ENCODE data around the gene SLC4A4.

The SLC4A4 gene

DNA sequence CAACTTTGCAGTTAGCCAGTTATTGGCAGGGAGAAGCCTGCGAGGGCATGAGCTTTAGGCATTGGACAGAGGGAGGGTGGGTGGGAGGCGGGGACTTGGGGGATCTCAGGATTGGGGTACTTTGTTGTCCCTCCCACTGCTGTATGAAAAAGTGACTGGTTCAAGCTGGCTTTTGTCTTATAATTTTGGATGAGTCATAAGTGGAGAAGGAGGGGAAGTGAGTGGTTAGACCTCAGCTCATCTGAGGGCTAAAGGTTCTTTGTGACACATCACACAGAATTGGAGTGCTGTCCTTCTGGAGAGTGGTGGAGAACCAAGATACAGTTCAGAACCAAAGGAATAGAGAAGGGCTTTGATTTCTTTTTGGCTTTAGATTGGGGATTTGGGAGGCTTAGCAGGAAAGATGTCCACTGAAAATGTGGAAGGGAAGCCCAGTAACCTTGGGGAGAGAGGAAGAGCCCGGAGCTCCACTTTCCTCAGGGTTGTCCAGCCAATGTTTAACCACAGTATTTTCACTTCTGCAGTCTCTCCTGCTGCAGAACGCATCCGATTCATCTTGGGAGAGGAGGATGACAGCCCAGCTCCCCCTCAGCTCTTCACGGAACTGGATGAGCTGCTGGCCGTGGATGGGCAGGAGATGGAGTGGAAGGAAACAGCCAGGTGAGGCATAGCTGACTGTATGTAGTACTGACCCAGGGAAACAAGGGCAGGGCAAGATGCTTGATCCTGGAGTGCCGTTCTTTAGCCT, at the start of gene SLC4A4:
Gene SLC4A4, plus strand, starts transcription at position 175 of the 748 bp plus-strand sequence.
- FAIRE-seq, result no peak

DNA sequence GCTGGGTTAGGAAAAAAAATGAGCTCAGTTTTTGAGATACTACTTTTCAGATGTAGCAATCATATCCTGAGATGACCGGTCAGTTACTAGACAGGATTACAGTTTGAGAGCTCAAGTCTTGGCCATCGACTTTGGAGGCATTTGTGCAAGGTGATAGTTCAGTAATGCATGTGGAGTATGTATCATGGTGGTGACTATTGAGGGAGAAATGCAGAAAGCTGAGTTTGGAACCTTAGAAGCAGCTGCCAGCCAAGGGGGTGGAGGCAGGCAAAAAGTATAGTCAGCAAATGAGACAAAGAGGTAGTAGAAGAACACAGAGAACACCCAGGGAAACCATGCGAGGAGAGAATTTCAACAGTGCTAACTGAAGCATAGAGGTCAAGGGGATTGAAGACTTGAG, 48.7 kb upstream of the SLC4A4 start:
- no peak for FAIRE-seq

GRCh38 chr4:71290476-71290875, 48.3 kb upstream of the SLC4A4 start:
- no peak for FAIRE-seq

DNA sequence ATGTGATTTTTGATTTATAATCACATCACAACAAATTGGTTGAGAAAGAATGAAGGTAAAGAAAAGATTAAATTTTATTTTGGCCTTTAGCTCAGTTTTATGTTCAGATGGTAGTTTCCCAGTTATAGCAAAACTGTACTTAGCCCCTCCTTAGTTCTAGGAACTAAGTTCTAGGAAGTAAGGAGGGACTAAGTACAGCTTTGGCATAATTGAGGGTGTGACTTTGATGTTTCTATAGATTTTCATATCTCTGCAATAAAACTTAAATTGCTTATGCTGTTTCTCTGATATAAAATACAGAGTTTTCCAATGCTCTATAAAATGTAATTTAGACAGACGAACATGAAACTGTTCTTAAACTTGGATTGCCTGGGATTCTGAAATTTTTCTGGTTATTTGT, 46.6 kb upstream of the SLC4A4 start:
- FAIRE-seq, result no peak

- FAIRE-seq, result no peak
Measured at GRCh38 chr4:71293705-71294104, 45.1 kb upstream of the SLC4A4 start.

GRCh38 chr4:71294301-71294700, 44.5 kb upstream of the SLC4A4 start:
- no peak for FAIRE-seq

GRCh38 chr4:71296945-71297344, 41.9 kb upstream of the SLC4A4 start:
- no peak for FAIRE-seq

DNA sequence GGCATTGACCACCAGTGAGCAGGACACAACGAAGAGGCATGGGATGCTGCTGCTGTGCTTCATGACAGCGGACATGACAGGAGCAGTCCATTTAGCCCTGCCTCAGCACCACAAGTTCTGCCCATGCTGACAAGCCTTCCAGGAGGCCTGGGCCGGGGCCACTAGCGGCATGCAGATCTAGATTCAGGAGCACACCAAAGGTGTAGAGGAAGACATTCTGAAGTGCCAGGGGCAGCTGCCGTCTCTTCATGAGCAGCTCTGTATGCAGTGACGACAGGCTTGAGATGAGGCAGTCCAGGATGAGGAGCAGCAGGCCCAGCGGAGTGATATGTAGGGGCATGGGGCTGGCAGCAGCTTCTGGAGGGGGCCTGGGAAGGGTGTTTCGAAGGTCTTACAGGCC, 38.5 kb upstream of the SLC4A4 start:
- no peak for FAIRE-seq

- no peak for FAIRE-seq
Measured at GRCh38 chr4:71300964-71301363, 37.9 kb upstream of the SLC4A4 start.

- no peak for FAIRE-seq
Measured at GRCh38 chr4:71303287-71303686, 35.5 kb upstream of the SLC4A4 start.

GRCh38 chr4:71303850-71304249, 35.0 kb upstream of the SLC4A4 start:
- no peak for FAIRE-seq

DNA sequence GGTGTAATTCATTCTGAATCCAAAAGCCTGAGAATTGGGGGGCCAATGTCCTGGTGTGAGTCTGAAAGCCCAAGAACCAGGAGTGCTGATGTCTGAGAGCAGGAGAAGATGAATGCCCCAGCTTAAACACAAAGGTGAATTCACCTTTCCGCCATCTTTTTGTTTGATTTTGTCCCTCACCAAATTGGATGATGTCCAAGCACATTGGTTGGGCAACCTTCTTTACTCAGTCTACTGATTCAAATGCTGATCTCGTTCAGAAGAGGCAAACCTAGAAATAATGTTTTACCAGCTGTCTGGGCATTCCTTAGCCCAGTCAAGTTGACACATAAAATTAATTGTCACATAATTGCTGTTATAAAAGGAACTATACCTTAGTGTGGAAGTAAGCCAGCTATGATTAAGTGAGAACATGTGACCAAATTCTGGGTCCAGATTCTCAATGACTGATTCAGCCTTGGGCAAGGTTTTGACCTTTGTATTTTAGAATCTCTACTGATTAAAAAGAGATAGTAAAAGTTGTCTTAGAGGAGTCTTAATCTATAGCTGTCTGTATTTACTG, 34.5 kb upstream of the SLC4A4 start:
- no peak for FAIRE-seq

DNA sequence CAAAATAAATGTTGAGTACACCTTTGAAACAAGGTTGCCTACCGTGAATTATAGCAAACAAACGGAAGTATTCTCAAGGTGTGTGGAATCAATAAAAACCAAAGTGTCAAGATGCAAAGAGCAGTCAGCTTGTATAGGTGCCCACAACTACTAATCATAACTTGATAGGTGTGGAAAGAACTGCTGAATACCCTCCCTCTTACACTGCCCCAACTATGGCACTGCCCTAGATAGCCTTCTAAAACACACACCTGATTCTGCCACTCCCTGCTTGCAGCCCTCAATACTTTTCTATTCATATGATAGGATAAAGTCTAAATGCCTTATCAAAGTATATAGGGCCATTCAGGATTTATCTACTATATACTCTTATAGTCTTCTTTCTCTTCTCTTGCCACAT, 31.1 kb upstream of the SLC4A4 start:
- FAIRE-seq, result no peak

GRCh38 chr4:71322425-71322824, 16.4 kb upstream of the SLC4A4 start:
- no peak for FAIRE-seq

DNA sequence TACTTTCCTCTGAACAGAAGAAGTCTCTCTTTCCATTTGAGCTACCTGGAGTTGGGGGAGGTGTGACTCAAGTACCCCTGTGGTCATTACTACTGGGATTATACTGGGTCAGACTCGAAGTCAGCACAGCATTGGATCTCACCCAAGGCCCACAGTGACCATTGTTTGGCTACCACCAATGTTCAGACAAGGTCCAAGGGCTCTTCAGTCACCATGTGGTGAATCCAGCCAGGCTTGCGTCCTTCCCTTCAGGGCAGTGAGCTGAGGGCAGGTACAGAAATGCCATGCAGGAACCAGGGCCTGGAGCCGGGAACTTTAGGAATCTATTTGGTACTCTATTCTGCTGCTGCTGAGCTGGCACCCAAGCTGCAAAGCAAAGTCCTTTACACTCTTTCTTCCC, 5.5 kb upstream of the SLC4A4 start:
- FAIRE-seq, result no peak

- FAIRE-seq, result no peak
Measured at GRCh38 chr4:71333960-71334359, 4.9 kb upstream of the SLC4A4 start.

GRCh38 chr4:71334465-71334882, 4.3 kb upstream of the SLC4A4 start:
- no peak for FAIRE-seq

GRCh38 chr4:71343670-71344466, 5.0 kb downstream of the SLC4A4 start:
- no peak for FAIRE-seq

- FAIRE-seq, result no peak
Measured at GRCh38 chr4:71346710-71347109, 7.9 kb downstream of the SLC4A4 start.

DNA sequence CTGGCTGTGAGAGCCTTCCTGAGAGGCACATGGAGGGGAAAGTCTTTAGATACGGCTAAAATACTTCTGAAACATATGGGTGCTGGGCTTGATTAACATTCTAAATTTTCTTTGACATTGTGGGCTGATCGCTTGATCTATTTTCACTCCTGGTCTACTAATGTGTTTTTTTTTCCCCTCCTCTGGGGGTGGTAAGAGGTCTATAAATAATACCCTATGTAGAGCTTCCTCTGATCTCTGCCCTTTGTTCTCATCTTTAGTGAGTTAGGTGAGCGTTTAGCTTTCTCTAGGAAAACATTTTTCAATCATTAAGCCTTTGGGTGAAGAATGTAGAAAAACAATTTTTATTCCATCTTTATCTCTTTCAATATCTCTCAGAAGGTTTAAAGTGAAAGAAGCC, 9.8 kb downstream of the SLC4A4 start:
- no peak for FAIRE-seq

GRCh38 chr4:71355045-71355444, 16.2 kb downstream of the SLC4A4 start:
- FAIRE-seq, result no peak

DNA sequence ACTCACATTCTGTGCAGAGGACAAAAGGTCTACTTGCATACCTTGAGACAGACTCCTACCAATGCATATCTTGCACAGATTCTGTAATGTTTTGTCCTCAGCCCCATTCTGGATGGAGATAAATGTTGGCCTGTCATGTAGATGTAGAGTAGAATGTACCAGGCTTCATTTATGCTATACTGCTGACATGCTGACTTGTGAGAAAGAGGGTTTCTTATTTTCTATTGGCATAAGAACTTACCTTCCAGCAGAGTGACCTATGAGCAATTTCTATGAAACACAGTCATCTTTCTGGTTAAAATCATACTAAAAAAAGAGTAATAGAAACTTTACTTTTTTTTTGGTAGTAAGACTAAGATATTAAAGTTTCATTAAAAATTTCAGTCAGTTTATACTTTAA, 17.2 kb downstream of the SLC4A4 start:
- FAIRE-seq, result no peak

DNA sequence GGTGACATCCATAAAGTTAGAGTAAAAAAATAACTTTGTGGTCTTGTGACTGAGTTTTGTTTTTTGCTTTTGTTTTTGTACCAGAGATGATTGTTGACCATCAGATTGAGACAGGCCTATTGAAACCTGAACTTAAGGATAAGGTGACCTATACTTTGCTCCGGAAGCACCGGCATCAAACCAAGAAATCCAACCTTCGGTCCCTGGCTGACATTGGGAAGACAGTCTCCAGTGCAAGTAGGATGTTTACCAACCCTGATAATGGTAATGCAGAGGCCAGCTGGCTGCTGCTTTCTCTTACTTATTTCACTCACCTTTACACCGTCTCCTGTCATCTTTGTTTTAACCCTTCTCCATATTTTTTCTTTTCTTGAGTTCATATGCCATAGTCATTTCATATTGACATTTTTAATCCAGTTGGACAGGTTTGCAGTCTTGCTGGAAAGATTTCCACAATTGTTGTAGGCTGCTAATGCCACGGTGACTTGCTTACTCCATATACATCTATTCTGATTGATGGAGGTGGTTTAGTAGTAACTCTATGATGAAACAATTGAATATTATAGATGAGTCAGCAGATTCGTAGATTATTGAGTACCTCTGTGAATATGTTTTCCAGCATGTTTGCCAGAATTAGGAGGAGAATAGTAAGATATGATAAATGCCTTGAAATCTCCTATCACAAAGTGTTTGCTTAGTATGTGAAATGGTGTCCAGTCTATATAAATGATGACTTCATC, 18.3 kb downstream of the SLC4A4 start:
- no peak for FAIRE-seq
